BE2C (cell line): Measurements from ENCODE around the gene MISP.

ENCODE experiments used
- DNase-seq: peaks from one replicate; pipeline ENCODE4 v3.0.0-alpha.2; 2020
- H3K27me3 ChIP-seq: fragments of 250-450 bp; sonication (Bioruptor Pico); 2 replicates; pipeline ENCODE4 v1.5.1; 2020; ENCODE audit warnings: mild to moderate bottlenecking
- H3K36me3 ChIP-seq: fragments of 250-450 bp; sonication (Bioruptor Pico); 2 replicates; pipeline ENCODE4 v1.5.1; 2020; ENCODE audit warnings: mild to moderate bottlenecking
- H3K4me1 ChIP-seq: fragments of 250-450 bp; sonication (Bioruptor Pico); 2 replicates; pipeline ENCODE4 v1.5.1; 2020
- H3K4me3 ChIP-seq: 2 replicates; pipeline ENCODE4 v1.5.1; 2011; ENCODE audit warnings: low read depth, low read length
- H3K9me3 ChIP-seq: fragments of 250-450 bp; sonication (Bioruptor Pico); 2 replicates; pipeline ENCODE4 v1.5.1; 2020
- CTCF ChIP-seq: IDR thresholded peaks from 2 replicates; pipeline ENCODE4 v1.5.1; 2012; ENCODE audit warnings: mild to moderate bottlenecking, low read depth, low read length

MISP gene

DNA sequence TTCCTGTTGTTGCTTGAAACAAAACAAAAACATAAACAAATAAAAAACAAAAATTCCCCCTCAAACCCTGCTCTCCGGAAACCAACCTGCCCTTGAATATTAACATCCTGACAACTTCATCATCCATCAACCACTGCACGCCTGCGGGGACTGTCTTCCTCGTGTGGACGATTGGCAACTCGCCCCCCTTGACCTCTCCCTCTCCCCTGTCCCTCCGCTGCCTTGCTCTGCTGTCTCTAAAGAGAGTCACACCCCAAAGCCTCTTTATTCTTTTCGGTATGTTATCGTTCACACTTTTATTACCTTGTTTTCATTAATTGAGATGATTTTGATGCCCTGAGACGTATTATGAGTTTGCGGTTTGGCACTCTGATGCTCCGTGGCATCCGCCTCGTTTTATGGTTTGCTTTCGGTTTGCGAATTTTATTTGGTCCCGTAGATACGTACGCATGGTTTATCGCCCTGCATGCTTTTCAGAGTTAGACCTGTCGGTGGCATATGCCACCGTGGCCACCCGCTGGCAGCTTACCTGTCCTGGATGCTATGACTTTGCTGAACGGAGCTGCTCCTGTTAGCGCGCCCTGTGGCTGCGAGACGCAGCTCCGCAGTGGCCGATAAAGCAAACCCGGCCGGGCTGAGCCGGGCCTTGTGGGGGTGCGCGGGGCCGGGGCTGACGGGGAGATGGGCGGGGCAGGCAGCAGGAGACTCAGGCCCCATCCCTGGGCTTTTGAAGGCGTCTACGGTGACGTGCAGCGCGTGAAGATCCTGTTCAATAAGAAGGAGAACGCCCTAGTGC lies 56.9 kb downstream of the MISP start:
- peaks cover 13% of the 10 kb centered on the region for H3K4me1 ChIP-seq
- H3K4me3 ChIP-seq, result no peak overlapping the region
- DNase-seq, result no peak
- H3K9me3 ChIP-seq, result no peaks in the 10 kb centered on the region
- H3K36me3 ChIP-seq, result peaks cover 93% of the 10 kb centered on the region
- H3K27me3 ChIP-seq, result no peaks in the 10 kb centered on the region
- no peak for TF ChIP-seq CTCF

DNA sequence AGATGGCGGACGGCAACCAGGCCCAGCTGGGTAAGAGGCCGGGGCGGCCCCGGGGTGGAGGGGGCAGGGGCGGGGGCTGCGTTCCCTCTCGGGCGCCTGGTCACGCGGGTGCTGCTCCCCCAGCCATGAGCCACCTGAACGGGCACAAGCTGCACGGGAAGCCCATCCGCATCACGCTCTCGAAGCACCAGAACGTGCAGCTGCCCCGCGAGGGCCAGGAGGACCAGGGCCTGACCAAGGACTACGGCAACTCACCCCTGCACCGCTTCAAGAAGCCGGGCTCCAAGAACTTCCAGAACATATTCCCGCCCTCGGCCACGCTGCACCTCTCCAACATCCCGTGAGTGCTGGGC lies 57.5 kb downstream of the MISP start:
- Histone ChIP-seq H3K4me1 (peaks cover 9% of the 10 kb centered on the region), H3K9me3 (no peaks in the 10 kb centered on the region), H3K36me3 (peaks cover 93% of the 10 kb centered on the region), H3K27me3 (no peaks in the 10 kb centered on the region), H3K4me3 (no peak overlapping the region)
- no peak for TF ChIP-seq CTCF
- DNase-seq, result no peak

- no peak for TF ChIP-seq CTCF
- Histone ChIP-seq H3K9me3 (no peaks in the 10 kb centered on the region), H3K4me1 (peaks cover 3% of the 10 kb centered on the region), H3K36me3 (peaks cover 89% of the 10 kb centered on the region), H3K4me3 (no peak overlapping the region), H3K27me3 (no peaks in the 10 kb centered on the region)
- DNase-seq, result no peak
Measured at GRCh38 chr19:810077-810855, 59.4 kb downstream of the MISP start.

DNA sequence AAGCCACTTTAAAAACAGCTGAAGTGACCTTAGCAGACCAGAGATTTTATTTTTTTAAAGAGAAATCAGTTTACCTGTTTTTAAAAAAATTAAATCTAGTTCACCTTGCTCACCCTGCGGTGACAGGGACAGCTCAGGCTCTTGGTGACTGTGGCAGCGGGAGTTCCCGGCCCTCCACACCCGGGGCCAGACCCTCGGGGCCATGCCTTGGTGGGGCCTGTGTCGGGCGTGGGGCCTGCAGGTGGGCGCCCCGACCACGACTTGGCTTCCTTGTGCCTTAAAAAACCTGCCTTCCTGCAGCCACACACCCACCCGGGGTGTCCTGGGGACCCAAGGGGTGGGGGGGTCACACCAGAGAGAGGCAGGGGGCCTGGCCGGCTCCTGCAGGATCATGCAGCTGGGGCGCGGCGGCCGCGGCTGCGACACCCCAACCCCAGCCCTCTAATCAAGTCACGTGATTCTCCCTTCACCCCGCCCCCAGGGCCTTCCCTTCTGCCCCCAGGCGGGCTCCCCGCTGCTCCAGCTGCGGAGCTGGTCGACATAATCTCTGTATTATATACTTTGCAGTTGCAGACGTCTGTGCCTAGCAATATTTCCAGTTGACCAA lies 60.1 kb downstream of the MISP start:
- no peak overlapping the region for H3K4me3 ChIP-seq
- TF ChIP-seq CTCF, result no peak
- H3K9me3 ChIP-seq, result no peaks in the 10 kb centered on the region
- peaks cover 86% of the 10 kb centered on the region for H3K36me3 ChIP-seq
- no peak for DNase-seq
- no peaks in the 10 kb centered on the region for H3K4me1 ChIP-seq
- no peaks in the 10 kb centered on the region for H3K27me3 ChIP-seq

- Histone ChIP-seq H3K9me3 (no peaks in the 10 kb centered on the region), H3K27me3 (no peaks in the 10 kb centered on the region), H3K36me3 (peaks cover 80% of the 10 kb centered on the region), H3K4me1 (no peaks in the 10 kb centered on the region), H3K4me3 (no peak overlapping the region)
- TF ChIP-seq CTCF, result no peak
- DNase-seq, result no peak
Measured at GRCh38 chr19:811506-812048, 60.7 kb downstream of the MISP start.
